GM19324 (cell line): ENCODE measurements around the gene SLC44A4.
"Not testable (repeated sequence)": the region's sequence is repeated elsewhere in the genome, so short reads cannot be mapped to it uniquely, and the experiment has no call there.

Experiments
- ATAC-seq: cut with Tn5 transposase; IDR thresholded peaks from one replicate; pipeline ENCODE4 v1.9.1; 2021; ENCODE audit warnings: mild to moderate bottlenecking, moderate library complexity; ENCODE audit not compliant: unreplicated experiment, low FRiP score

SLC44A4 gene

GRCh38 chr6:31861919-31862343 lies 16.9 kb downstream of the SLC44A4 start:
- ATAC-seq = no peak

GRCh38 chr6:31861150-31861549 lies 17.6 kb downstream of the SLC44A4 start:
- no peak for ATAC-seq

GRCh38 chr6:31860349-31860748 lies 18.4 kb downstream of the SLC44A4 start:
- ATAC-seq = no peak

- no peak for ATAC-seq
Measured at GRCh38 chr6:31859923-31860322, 18.9 kb downstream of the SLC44A4 start.

GRCh38 chr6:31858707-31859106 lies 20.1 kb downstream of the SLC44A4 start:
- no peak for ATAC-seq

- ATAC-seq = not testable (repeated sequence)
Measured at GRCh38 chr6:31857774-31858173, 21.0 kb downstream of the SLC44A4 start.

- not testable (repeated sequence) for ATAC-seq
Measured at GRCh38 chr6:31851980-31852718, 26.6 kb downstream of the SLC44A4 start.

- ATAC-seq = no peak
Measured at GRCh38 chr6:31851485-31851832, 27.3 kb downstream of the SLC44A4 start.

GRCh38 chr6:31850765-31851484 lies 27.9 kb downstream of the SLC44A4 start:
- ATAC-seq = no peak

- no peak for ATAC-seq
Measured at GRCh38 chr6:31847276-31847978, 31.4 kb downstream of the SLC44A4 start.

GRCh38 chr6:31844507-31844906 lies 34.3 kb downstream of the SLC44A4 start:
- no peak for ATAC-seq

GRCh38 chr6:31842053-31842452 lies 36.7 kb downstream of the SLC44A4 start:
- ATAC-seq = no peak

- ATAC-seq = not testable (repeated sequence)
Measured at GRCh38 chr6:31839779-31840126, 39.0 kb downstream of the SLC44A4 start.

GRCh38 chr6:31838968-31839367 lies 39.8 kb downstream of the SLC44A4 start:
- no peak for ATAC-seq

- ATAC-seq = not testable (repeated sequence)
Measured at GRCh38 chr6:31838114-31838553, 40.7 kb downstream of the SLC44A4 start.

GRCh38 chr6:31837369-31838113 lies 41.3 kb downstream of the SLC44A4 start:
- ATAC-seq = no peak

- ATAC-seq = no peak
Measured at GRCh38 chr6:31836474-31837368, 42.1 kb downstream of the SLC44A4 start.

GRCh38 chr6:31836047-31836473 lies 42.7 kb downstream of the SLC44A4 start:
- ATAC-seq = no peak

- ATAC-seq = peak; percentile 53
Measured at GRCh38 chr6:31834367-31835250, 44.2 kb downstream of the SLC44A4 start.
